ENCODE data around the gene PIEZO2.

DNA sequence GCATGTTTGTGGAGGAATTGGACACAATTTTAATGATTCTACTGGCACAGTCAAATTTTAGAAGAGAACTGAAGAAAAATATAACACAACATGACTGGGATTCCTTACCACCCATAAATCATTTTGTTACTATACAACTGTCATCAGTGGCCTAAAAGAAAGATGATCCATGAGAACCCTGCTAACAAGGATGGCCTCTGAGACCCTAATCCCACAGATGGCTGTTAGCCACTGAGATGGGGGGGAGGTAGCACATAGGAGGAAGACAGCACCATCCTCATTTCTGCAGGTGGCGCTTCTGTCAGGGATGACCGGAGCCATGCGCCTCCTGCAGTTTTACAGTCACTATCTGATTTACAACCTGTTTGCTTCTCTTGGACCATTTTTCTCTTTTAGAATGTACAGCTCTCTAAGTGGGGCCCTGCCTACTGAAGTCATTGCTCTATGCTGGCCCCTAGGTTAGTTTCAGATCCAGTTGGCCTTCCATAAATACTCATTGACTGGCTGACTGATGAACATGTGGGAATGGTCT lies 343.7 kb downstream of the PIEZO2 start:
- TF ChIP-seq CTCF (IDR thresholded peaks at IDR 0.05) (no peak), POLR2AphosphoS5 (IDR thresholded peaks at IDR 0.05) (no peak), POLR2A (IDR thresholded peaks at IDR 0.05) (no peak)

Data from breast epithelium (tissue), 3 donors.